Measurements from ENCODE around the gene ANKRD12. TPM values are rescaled to one million over a fixed set of nuclear protein-coding genes. Genes with fewer than 3 reads are reported as not detected.
"Not testable (repeated sequence)": the region's sequence is repeated elsewhere in the genome, so short reads cannot be mapped to it uniquely, and the experiment has no call there.

Gene ANKRD12
- total RNA-seq, 1 donor from 2014 or later, result 53.5 TPM

DNA sequence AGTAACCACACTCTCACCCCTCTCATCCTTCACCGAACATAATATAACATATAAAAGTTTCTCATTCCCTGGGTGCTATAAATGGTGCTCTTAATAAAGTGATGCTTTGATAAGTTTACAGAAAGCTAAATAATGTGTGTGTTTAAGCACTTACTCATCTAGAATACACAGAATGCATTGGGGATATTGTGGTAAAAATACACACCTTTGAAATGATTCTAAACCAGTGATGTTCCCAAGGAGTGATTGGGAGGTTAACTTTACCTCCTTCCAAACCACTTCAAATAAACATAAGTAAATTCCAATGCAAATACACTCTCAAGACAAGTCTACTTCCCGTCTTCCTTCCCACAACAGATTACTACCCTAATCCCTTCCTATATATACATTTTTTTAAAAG, 112.7 kb downstream of the ANKRD12 start:
- Histone ChIP-seq H3K9me3 (no peaks in the 10 kb centered on the region), H3K27me3 (no peaks in the 10 kb centered on the region), H3K4me3 (no peak overlapping the region), H3K27ac (no peak overlapping the region), H3K4me1 (no peaks in the 10 kb centered on the region), H3K36me3 (peaks cover 0 to 13% of the 10 kb centered on the region in 2 donors)
- intact Hi-C loops (cut with DNase I), result no loop called here
- DNase-seq (ENCODE audit: extremely low spot score in 2 of 2), result no peak
- TF ChIP-seq POLR2AphosphoS5 (IDR thresholded peaks at IDR 0.05; ENCODE audit: insufficient read depth in 1 of 2, low read depth in 1 of 2), result no peak
- no peak for TF ChIP-seq POLR2A (IDR thresholded peaks at IDR 0.05)
- TF ChIP-seq, protein P1, sequence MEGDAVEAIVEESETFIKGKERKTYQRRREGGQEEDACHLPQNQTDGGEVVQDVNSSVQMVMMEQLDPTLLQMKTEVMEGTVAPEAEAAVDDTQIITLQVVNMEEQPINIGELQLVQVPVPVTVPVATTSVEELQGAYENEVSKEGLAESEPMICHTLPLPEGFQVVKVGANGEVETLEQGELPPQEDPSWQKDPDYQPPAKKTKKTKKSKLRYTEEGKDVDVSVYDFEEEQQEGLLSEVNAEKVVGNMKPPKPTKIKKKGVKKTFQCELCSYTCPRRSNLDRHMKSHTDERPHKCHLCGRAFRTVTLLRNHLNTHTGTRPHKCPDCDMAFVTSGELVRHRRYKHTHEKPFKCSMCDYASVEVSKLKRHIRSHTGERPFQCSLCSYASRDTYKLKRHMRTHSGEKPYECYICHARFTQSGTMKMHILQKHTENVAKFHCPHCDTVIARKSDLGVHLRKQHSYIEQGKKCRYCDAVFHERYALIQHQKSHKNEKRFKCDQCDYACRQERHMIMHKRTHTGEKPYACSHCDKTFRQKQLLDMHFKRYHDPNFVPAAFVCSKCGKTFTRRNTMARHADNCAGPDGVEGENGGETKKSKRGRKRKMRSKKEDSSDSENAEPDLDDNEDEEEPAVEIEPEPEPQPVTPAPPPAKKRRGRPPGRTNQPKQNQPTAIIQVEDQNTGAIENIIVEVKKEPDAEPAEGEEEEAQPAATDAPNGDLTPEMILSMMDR (IDR thresholded peaks at IDR 0.05), result no peak

DNA sequence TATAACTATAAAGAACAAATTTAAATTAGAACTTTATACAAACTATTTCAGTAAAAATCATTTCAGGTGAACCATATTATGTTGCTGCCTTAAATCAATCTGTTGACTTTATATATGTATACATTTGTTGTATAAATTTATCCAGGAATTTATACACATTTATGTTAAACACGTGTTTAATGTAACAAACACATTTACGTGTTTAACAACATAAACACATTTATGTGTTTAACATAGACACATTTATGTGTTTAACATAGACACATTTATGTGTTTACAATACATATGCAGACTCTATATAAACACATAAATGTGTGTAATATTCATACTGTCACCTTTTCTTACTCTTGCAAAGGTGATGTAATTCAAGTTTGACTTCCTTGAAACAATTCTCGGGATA, 122.6 kb downstream of the ANKRD12 start:
- TF ChIP-seq, protein P1 (IDR thresholded peaks at IDR 0.05), result no peak
- TF ChIP-seq POLR2AphosphoS5 (IDR thresholded peaks at IDR 0.05; ENCODE audit: insufficient read depth in 1 of 2, low read depth in 1 of 2), result no peak
- no peak for TF ChIP-seq POLR2A (IDR thresholded peaks at IDR 0.05)
- peaks cover 0 to 17% of the 10 kb centered on the region in 2 donors for H3K36me3 ChIP-seq
- H3K27ac ChIP-seq, result no peak overlapping the region
- no peaks in the 10 kb centered on the region for H3K27me3 ChIP-seq
- no peaks in the 10 kb centered on the region for H3K9me3 ChIP-seq
- intact Hi-C loops (cut with DNase I), result no loop called here
- H3K4me1 ChIP-seq, result no peaks in the 10 kb centered on the region
- DNase-seq (ENCODE audit: extremely low spot score in 2 of 2), result no peak
- H3K4me3 ChIP-seq, result no peak overlapping the region

DNA sequence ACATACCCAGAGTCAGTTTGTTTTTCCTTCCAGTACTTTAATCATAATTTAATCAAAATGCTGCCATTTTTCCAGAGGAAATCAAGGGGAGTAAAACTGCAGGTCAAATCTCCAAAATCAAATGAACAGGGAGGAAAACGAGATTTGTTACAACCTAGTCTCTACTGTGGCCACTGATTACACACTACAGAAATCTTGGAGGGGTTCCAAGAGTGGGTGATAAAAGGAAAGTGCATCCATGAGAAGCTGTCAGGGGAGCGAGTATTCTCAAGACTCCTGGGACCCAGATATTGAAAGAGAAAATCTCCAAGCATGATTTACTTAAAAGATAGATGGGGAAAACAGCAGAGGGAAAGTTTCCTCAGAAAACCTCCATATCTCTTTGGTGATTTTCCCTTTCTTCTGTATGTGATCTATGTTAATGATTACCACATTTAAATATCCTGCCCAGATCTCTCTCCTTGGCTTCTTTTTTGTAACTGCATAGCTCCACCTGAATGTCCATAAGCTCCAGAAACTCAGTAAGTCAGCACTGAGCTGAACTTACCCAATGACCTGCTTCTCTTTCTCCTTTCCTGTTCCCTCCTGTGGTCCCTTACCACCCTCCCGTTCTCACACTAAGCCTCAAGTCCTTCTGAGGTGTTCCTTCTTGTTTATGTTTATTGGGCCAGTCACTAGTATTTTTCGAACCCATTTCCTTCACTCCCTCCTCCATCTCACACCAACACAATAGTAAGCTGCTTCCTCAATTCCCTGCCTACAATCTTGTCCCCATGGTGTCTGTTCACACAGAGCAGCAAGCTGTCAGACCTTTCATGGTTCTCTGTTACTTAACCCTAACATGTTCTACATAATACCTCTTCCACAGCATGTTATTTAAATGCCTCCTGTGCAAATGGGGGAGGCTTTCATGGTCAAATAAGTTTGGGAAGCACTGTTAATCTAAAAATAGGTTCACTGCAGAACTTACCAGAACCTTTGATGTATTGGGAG, 124.1 kb downstream of the ANKRD12 start:
- intact Hi-C loops (cut with DNase I), result no loop called here
- peaks cover 0 to 20% of the 10 kb centered on the region in 2 donors for H3K36me3 ChIP-seq
- H3K4me1 ChIP-seq, result no peaks in the 10 kb centered on the region
- no peaks in the 10 kb centered on the region for H3K9me3 ChIP-seq
- H3K27ac ChIP-seq, result no peak overlapping the region
- no peak for DNase-seq (ENCODE audit: extremely low spot score in 2 of 2)
- H3K4me3 ChIP-seq, result no peak overlapping the region
- TF ChIP-seq POLR2A (IDR thresholded peaks at IDR 0.05) (no peak), POLR2AphosphoS5 (IDR thresholded peaks at IDR 0.05; ENCODE audit: insufficient read depth in 1 of 2, low read depth in 1 of 2) (no peak)
- TF ChIP-seq, protein P1 (IDR thresholded peaks at IDR 0.05), result no peak
- H3K27me3 ChIP-seq, result no peaks in the 10 kb centered on the region

DNA sequence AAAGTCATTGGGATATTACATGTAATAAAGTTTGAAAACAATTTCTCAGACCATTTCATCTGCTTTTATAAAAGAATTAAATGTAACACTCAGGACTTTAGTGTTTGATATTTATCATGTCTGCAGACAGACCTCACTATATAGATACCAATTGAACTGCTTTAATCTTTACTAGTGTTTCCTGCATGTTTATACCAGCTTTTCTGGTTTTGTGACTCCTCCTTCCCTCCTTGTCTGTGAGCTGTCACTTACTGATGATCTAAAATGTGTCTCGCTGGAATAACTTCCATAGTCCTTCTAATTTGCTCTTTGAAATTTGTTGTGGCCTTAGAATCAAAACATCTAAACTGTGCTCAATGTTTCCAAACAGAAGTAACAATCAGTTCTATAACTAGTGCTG, 126.7 kb downstream of the ANKRD12 start:
- Histone ChIP-seq H3K4me1 (no peaks in the 10 kb centered on the region), H3K36me3 (peaks cover 0 to 15% of the 10 kb centered on the region in 2 donors), H3K27ac (no peak overlapping the region), H3K9me3 (no peaks in the 10 kb centered on the region), H3K27me3 (no peaks in the 10 kb centered on the region), H3K4me3 (no peak overlapping the region)
- intact Hi-C loops (cut with DNase I), result no loop called here
- TF ChIP-seq POLR2AphosphoS5 (IDR thresholded peaks at IDR 0.05; ENCODE audit: insufficient read depth in 1 of 2, low read depth in 1 of 2) (no peak), POLR2A (IDR thresholded peaks at IDR 0.05) (no peak)
- TF ChIP-seq, protein P1 (IDR thresholded peaks at IDR 0.05), result no peak
- no peak for DNase-seq (ENCODE audit: extremely low spot score in 2 of 2)

DNA sequence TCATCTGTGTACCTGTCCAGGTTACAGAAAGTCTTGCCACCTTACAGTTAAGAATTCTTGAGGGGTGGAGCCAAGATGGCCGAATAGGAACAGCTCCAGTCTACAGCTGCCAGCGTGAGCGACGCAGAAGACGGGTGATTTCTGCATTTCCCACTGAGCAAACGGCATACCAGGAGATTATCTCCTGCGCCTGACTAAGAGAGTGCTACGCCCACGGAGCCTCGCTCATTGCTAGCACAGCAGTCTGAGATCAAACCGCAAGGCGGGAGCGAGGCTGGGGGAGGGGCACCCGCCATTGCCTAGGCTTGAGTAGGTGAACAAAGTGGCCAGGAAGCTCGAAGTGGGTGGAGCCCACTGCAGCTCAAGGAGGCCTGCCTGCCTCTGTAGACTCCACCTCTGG, 128.2 kb downstream of the ANKRD12 start:
- H3K27me3 ChIP-seq; H3K9me3 ChIP-seq; H3K4me3 ChIP-seq; DNase-seq (ENCODE audit: extremely low spot score in 2 of 2); intact Hi-C loops (cut with DNase I); H3K4me1 ChIP-seq; H3K27ac ChIP-seq: not testable (repeated sequence)
- peaks cover 0 to 15% of the 10 kb centered on the region in 2 donors for H3K36me3 ChIP-seq
